Measurements from ENCODE around the gene CTCFL. TPM values are rescaled to one million over a fixed set of nuclear protein-coding genes. Genes with fewer than 3 reads are reported as not detected.

Gene CTCFL
- total RNA-seq, 1 experiment from 2014 or later, result not detected

GRCh38 chr20:57467742-57468141 lies 57.2 kb downstream of the CTCFL start:
- no peak for DNase-seq (ENCODE audit: low spot score)

GRCh38 chr20:57465943-57466342 lies 59.0 kb downstream of the CTCFL start:
- no peak for DNase-seq (ENCODE audit: low spot score)

GRCh38 chr20:57465486-57465885 lies 59.5 kb downstream of the CTCFL start:
- DNase-seq (ENCODE audit: low spot score), result no peak

GRCh38 chr20:57464642-57465211 lies 60.2 kb downstream of the CTCFL start:
- peak; percentile 75 for DNase-seq (ENCODE audit: low spot score)

GRCh38 chr20:57462781-57463180 lies 62.2 kb downstream of the CTCFL start:
- DNase-seq (ENCODE audit: low spot score), result no peak

GRCh38 chr20:57461726-57462125 lies 63.2 kb downstream of the CTCFL start:
- DNase-seq (ENCODE audit: low spot score), result no peak

- no peak for DNase-seq (ENCODE audit: low spot score)
Measured at GRCh38 chr20:57460781-57461465, 64.0 kb downstream of the CTCFL start.

- DNase-seq (ENCODE audit: low spot score), result no peak
Measured at GRCh38 chr20:57459897-57460296, 65.0 kb downstream of the CTCFL start.

- DNase-seq (ENCODE audit: low spot score), result no peak
Measured at GRCh38 chr20:57459278-57459677, 65.7 kb downstream of the CTCFL start.

- DNase-seq (ENCODE audit: low spot score), result no peak
Measured at GRCh38 chr20:57458400-57459160, 66.4 kb downstream of the CTCFL start.

- no peak for DNase-seq (ENCODE audit: low spot score)
Measured at GRCh38 chr20:57457243-57458095, 67.5 kb downstream of the CTCFL start.

- DNase-seq (ENCODE audit: low spot score), result no peak
Measured at GRCh38 chr20:57456116-57456515, 68.8 kb downstream of the CTCFL start.

GRCh38 chr20:57455386-57455785 lies 69.6 kb downstream of the CTCFL start:
- DNase-seq (ENCODE audit: low spot score), result no peak

GRCh38 chr20:57451795-57452661 lies 72.9 kb downstream of the CTCFL start:
- no peak for DNase-seq (ENCODE audit: low spot score)

- no peak for DNase-seq (ENCODE audit: low spot score)
Measured at GRCh38 chr20:57451431-57451794, 73.5 kb downstream of the CTCFL start.

- no peak for DNase-seq (ENCODE audit: low spot score)
Measured at GRCh38 chr20:57450931-57451330, 74.0 kb downstream of the CTCFL start.

- peak; percentile 49 for DNase-seq (ENCODE audit: low spot score)
Measured at GRCh38 chr20:57450419-57450818, 74.5 kb downstream of the CTCFL start.

GRCh38 chr20:57449398-57450354 lies 75.3 kb downstream of the CTCFL start:
- peak; percentile 69 for DNase-seq (ENCODE audit: low spot score)

GRCh38 chr20:57448764-57449354 lies 76.1 kb downstream of the CTCFL start:
- DNase-seq (ENCODE audit: low spot score), result no peak
